Keratinocyte (primary cell): ENCODE measurements around the gene KLF5. TPM values are rescaled to one million over a fixed set of nuclear protein-coding genes. Genes with fewer than 3 reads are reported as not detected.

Source experiments
- DNase-seq: peaks from one replicate; pipeline ENCODE4 v3.0.0-alpha.2; 2011; ENCODE audit warnings: low read depth, missing footprints, low spot score
- FAIRE-seq: peaks from 2 replicates; lab custom pipeline; 2011; peaks lifted over from hg19 to GRCh38; lab: Jason Lieb, UNC
- H2AFZ ChIP-seq: 2 replicates; pipeline ENCODE4 v1.6.0; 2012; ENCODE audit warnings: low read length, control low read depth, inconsistent platforms; ENCODE audit not compliant: control insufficient read depth
- H3K27ac ChIP-seq: 2 replicates; pipeline ENCODE4 v1.5.1; 2011; ENCODE audit warnings: low read length; ENCODE audit not compliant: control insufficient read depth, insufficient read depth
- H3K27me3 ChIP-seq: 3 replicates; pipeline ENCODE4 v1.6.0; 2011; ENCODE audit warnings: low read length; ENCODE audit not compliant: control insufficient read depth, insufficient read depth; ENCODE audit errors: extremely low read depth
- H3K36me3 ChIP-seq, 2 experiments: 2 replicates in 1 of 2; 3 replicates in 1 of 2; pipeline ENCODE4 v1.5.1; 2011; ENCODE audit warnings: low read length in 2 of 2, mild to moderate bottlenecking in 1 of 2; ENCODE audit not compliant: control insufficient read depth in 2 of 2, insufficient read depth in 2 of 2; ENCODE audit errors: extremely low read depth in 1 of 2
- H3K4me1 ChIP-seq: 3 replicates; pipeline ENCODE4 v1.5.1; 2011; ENCODE audit warnings: low read length; ENCODE audit not compliant: control insufficient read depth, insufficient read depth; ENCODE audit errors: extremely low read depth
- H3K4me2 ChIP-seq: 3 replicates; pipeline ENCODE4 v1.6.0; 2011; ENCODE audit warnings: low read depth, low read length; ENCODE audit not compliant: control insufficient read depth, insufficient read depth; ENCODE audit errors: extremely low read depth
- H3K4me3 ChIP-seq, 3 experiments: fragments of 200-600 bp in 1 of 3; sonication (generic) in 1 of 3; 2 replicates in 2 of 3; 3 replicates in 1 of 3; pipeline ENCODE4 v1.5.1; 2011 to 2016; ENCODE audit warnings: low read length in 3 of 3, mild to moderate bottlenecking in 3 of 3, control low read depth in 2 of 3, inconsistent platforms in 1 of 3, low read depth in 1 of 3, mixed read lengths in 1 of 3, mixed run types in 1 of 3, moderate library complexity in 1 of 3; ENCODE audit not compliant: control insufficient read depth in 2 of 3, insufficient read depth in 2 of 3; ENCODE audit errors: extremely low read depth in 1 of 3
- H3K79me2 ChIP-seq: 2 replicates; pipeline ENCODE4 v1.6.0; 2012; ENCODE audit warnings: low read length; ENCODE audit not compliant: control insufficient read depth, insufficient read depth
- H3K9ac ChIP-seq: 3 replicates; pipeline ENCODE4 v1.6.0; 2011; ENCODE audit warnings: low read length; ENCODE audit not compliant: control insufficient read depth, insufficient read depth; ENCODE audit errors: extremely low read depth
- H3K9me1 ChIP-seq: 3 replicates; pipeline ENCODE4 v1.6.0; 2011; ENCODE audit warnings: low read length; ENCODE audit not compliant: control insufficient read depth, insufficient read depth; ENCODE audit errors: extremely low read depth
- H3K9me3 ChIP-seq: 2 replicates; pipeline ENCODE4 v1.5.1; 2012; ENCODE audit warnings: low read depth, low read length; ENCODE audit not compliant: control insufficient read depth
- H4K20me1 ChIP-seq: 3 replicates; pipeline ENCODE4 v1.6.0; 2011; ENCODE audit warnings: low read length; ENCODE audit not compliant: control insufficient read depth, insufficient read depth; ENCODE audit errors: extremely low read depth
- CTCF ChIP-seq, 3 experiments: IDR thresholded peaks in 1 of 3; conservative IDR thresholded peaks in 1 of 3; optimal IDR thresholded peaks in 1 of 3; 2 replicates in 2 of 3; 3 replicates in 1 of 3; pipeline versions ENCODE3 to v1.5.1; 2011; ENCODE audit warnings: low read length in 3 of 3, mild to moderate bottlenecking in 3 of 3, moderate library complexity in 2 of 3, control low read depth in 1 of 3, inconsistent platforms in 1 of 3; ENCODE audit not compliant: insufficient read depth in 2 of 3; ENCODE audit errors: extremely low read depth in 1 of 3
- EZH2 ChIP-seq: IDR thresholded peaks from one replicate; pipeline ENCODE4 v1.6.1; 2012; ENCODE audit warnings: inconsistent platforms, mild to moderate bottlenecking, low read length, moderate library complexity
- dilution Hi-C: fragments of 300-500 bp; cut with MboI; formaldehyde crosslinking; loops from one replicate; pipeline ENCODE4 v1.7.0; 2020; ENCODE audit warnings: low sequenced_read_pairs; ENCODE audit not compliant: extremely low pct_ligation_motif_present
- polyA plus RNA-seq, 5 experiments: library from polyadenylated mRNA; depleted of rRNA in 3 of 5; stranded (reverse) in 3 of 5; stranded (forward) in 1 of 5; unstranded in 1 of 5; fragments of >200 nt; gene quantifications; 1 replicate in 1 of 5; 2 replicates in 3 of 5; 3 replicates in 1 of 5; pipeline versions ENCODE4 v1.2.1 to v1.2.3, GENCODE V29; 2011 to 2012; ENCODE audit warnings: missing spikeins in 2 of 5, low read depth in 1 of 5, low replicate concordance in 1 of 5

KLF5 gene
- polyA plus RNA-seq, 1 donor (not counting 4 experiments of a cell fraction or from before 2014, with no cell fraction given): 162 TPM

GRCh38 chr13:73015805-73016204 is 43.0 kb upstream of the KLF5 start:
- DNase-seq (no peak), FAIRE-seq (no peak)
- no peak overlapping the region for H3K4me3 ChIP-seq
- H3K9me1 ChIP-seq: no peaks in the 10 kb centered on the region
- H3K36me3 ChIP-seq: no peaks in the 10 kb centered on the region
- dilution Hi-C loops: no loop called here
- H3K9ac ChIP-seq: no peak overlapping the region
- H4K20me1 ChIP-seq: no peaks in the 10 kb centered on the region
- H3K9me3 ChIP-seq: no peaks in the 10 kb centered on the region
- no peak overlapping the region for H3K27ac ChIP-seq
- H3K4me1 ChIP-seq: no peaks in the 10 kb centered on the region
- no peaks in the 10 kb centered on the region for H3K79me2 ChIP-seq
- H3K27me3 ChIP-seq: no peaks in the 10 kb centered on the region
- H3K4me2 ChIP-seq: no peak overlapping the region
- no peak overlapping the region for H2AFZ ChIP-seq
- TF ChIP-seq CTCF (optimal IDR thresholded peaks at IDR 0.05 in 1 of 3, IDR thresholded peaks at IDR 0.05 in 1 of 3, conservative IDR thresholded peaks at IDR 0.05 in 1 of 3; ENCODE audit: extremely low read depth in 1 of 3, insufficient read depth in 2 of 3, low read length in 3 of 3) (no peak), EZH2 (no peak)

GRCh38 chr13:73018336-73018735 is 40.5 kb upstream of the KLF5 start:
- Histone ChIP-seq H3K27ac (no peak overlapping the region), H3K9ac (no peak overlapping the region), H3K79me2 (no peaks in the 10 kb centered on the region), H2AFZ (no peak overlapping the region), H3K36me3 (no peaks in the 10 kb centered on the region), H3K9me1 (no peaks in the 10 kb centered on the region), H3K4me1 (no peaks in the 10 kb centered on the region), H3K9me3 (no peaks in the 10 kb centered on the region), H3K4me3 (no peak overlapping the region), H3K27me3 (no peaks in the 10 kb centered on the region), H4K20me1 (no peaks in the 10 kb centered on the region), H3K4me2 (no peak overlapping the region)
- DNase-seq: no peak
- TF ChIP-seq EZH2: no peak
- no peak for TF ChIP-seq CTCF (optimal IDR thresholded peaks at IDR 0.05 in 1 of 3, IDR thresholded peaks at IDR 0.05 in 1 of 3, conservative IDR thresholded peaks at IDR 0.05 in 1 of 3; ENCODE audit: extremely low read depth in 1 of 3, insufficient read depth in 2 of 3, low read length in 3 of 3)
- no peak for FAIRE-seq
- dilution Hi-C loops: no loop called here
